Stomach (tissue), 9 donors: Measurements from ENCODE around the gene AXIN2. TPM values are rescaled to one million over a fixed set of nuclear protein-coding genes. Genes with fewer than 3 reads are reported as not detected.

Source experiments
- DNase-seq, 2 donors: peaks; one replicate each; pipeline versions ENCODE4 v3.0.0 to v3.0.0-alpha.2; 2013 to 2019
- H3K27ac ChIP-seq, 5 donors: fragments of 200-600 bp in 4 of 5; sonication (generic) in 4 of 5; one replicate each; pipeline ENCODE4 v1.5.1; 2013 to 2019; ENCODE audit warnings: mild to moderate bottlenecking in 1 of 5, moderate library complexity in 1 of 5
- H3K27me3 ChIP-seq, 3 donors: fragments of 200-600 bp; sonication (generic); one replicate each; pipeline ENCODE4 v1.5.1; 2017 to 2019; ENCODE audit warnings: mixed run types in 1 of 3
- H3K36me3 ChIP-seq, 4 donors: fragments of 200-600 bp; sonication (generic); 1 replicate in 3 of 4; 2 replicates in 1 of 4; pipeline ENCODE4 v1.5.1; 2016 to 2019
- H3K4me1 ChIP-seq, 4 donors: fragments of 200-600 bp; sonication (generic); one replicate each; pipeline ENCODE4 v1.5.1; 2016 to 2019
- H3K4me3 ChIP-seq, 4 donors: fragments of 200-600 bp; sonication (generic) in 3 of 4; one replicate each; pipeline ENCODE4 v1.5.1; 2016 to 2019; ENCODE audit warnings: mild to moderate bottlenecking in 1 of 4
- H3K9me3 ChIP-seq, 4 donors: fragments of 200-600 bp; sonication (generic); one replicate each; pipeline ENCODE4 v1.5.1; 2016 to 2019
- CTCF ChIP-seq, 7 experiments: fragments of 450-650 bp in 4 of 7; fragments of 200-600 bp in 3 of 7; sonication (generic) in 3 of 7; IDR thresholded peaks; one replicate each; pipeline ENCODE4 v1.5.1; 2016 to 2019; ENCODE audit warnings: antibody characterized with exemption in 7 of 7, control low read depth in 2 of 7, mild to moderate bottlenecking in 1 of 7
- EP300 ChIP-seq: sonication (generic); formaldehyde crosslinking; IDR thresholded peaks from one replicate; pipeline ENCODE4 v1.6.1; 2017; ENCODE audit warnings: antibody characterized with exemption
- POLR2A ChIP-seq, 4 donors: fragments of 450-650 bp; IDR thresholded peaks; one replicate each; pipeline ENCODE4 v1.6.1; 2016; ENCODE audit warnings: antibody characterized with exemption in 4 of 4, control low read depth in 2 of 4, mild to moderate bottlenecking in 1 of 4, moderate library complexity in 1 of 4
- POLR2AphosphoS5 ChIP-seq, 3 donors: sonication (generic); formaldehyde crosslinking; IDR thresholded peaks; one replicate each; pipeline ENCODE4 v1.6.1; 2016; ENCODE audit warnings: antibody characterized with exemption in 3 of 3
- WGBS, 5 donors: extraction: QIAGEN DNeasy Blood & Tissue Kit in 3 of 5; methylation state at CpG; one replicate each; pipeline versions ENCODE4 v1.1.5 to v1.1.7; 2013 to 2018; 5-methylcytosine and 5-hydroxymethylcytosine counted together
- intact Hi-C: fragments of 100-400 bp; cut with DNase I; formaldehyde crosslinking; loops from one replicate; pipeline ENCODE4 v1.15.1; 2023; ENCODE audit warnings: low total_unique reads
- polyA plus RNA-seq, 3 donors: library from polyadenylated mRNA; stranded (reverse); fragments of 200-250 nt; gene quantifications; one replicate each; pipeline ENCODE4 v1.2.3, GENCODE V29; 2013
- total RNA-seq, 5 donors: library from RNA; depleted of rRNA; stranded (reverse); fragments of >200 nt; gene quantifications; one replicate each; pipeline versions ENCODE4 v1.1.0 to v1.2.3, GENCODE V29; 2014 to 2016
- donor health status: healthy with polysubstance abuse.
- donor health status: Bipolar disorder and iron deficiency.
- donor health status: healthy.

Gene AXIN2
- total and polyA plus RNA-seq, 8 donors: 2.7 to 46.9 (median 12.0) TPM

- WGBS, 5 donors: 94 to 98% (median 96%) methylated on average over 26 to 35 of the region's 35 CpGs
- intact Hi-C loops: no loop called here
- DNase-seq: no peak
- Histone ChIP-seq H3K9me3 (no peaks in the 10 kb centered on the region), H3K36me3 (peaks cover 40 to 87% (median 86%) of the 10 kb centered on the region in 4 donors), H3K4me3 (no peak overlapping the region), H3K4me1 (peaks cover 6 to 40% (median 21%) of the 10 kb centered on the region in 4 donors), H3K27me3 (no peaks in the 10 kb centered on the region), H3K27ac (no peak overlapping the region)
- TF ChIP-seq POLR2A (IDR thresholded peaks at IDR 0.05) (no peak), POLR2AphosphoS5 (IDR thresholded peaks at IDR 0.05) (no peak), CTCF (IDR thresholded peaks at IDR 0.05) (no peak), EP300 (no peak)
Observed at GRCh38 chr17:65537343-65537844, 24.1 kb downstream of the AXIN2 start.

GRCh38 chr17:65536573-65537342, 24.7 kb downstream of the AXIN2 start:
- H3K4me3 ChIP-seq: no peak overlapping the region
- WGBS, 5 donors: 79 to 89% (median 86%) methylated on average over 32 to 35 of the region's 35 CpGs
- no peak for TF ChIP-seq POLR2A (IDR thresholded peaks at IDR 0.05)
- TF ChIP-seq CTCF (IDR thresholded peaks at IDR 0.05): no peak
- no peak for TF ChIP-seq EP300
- no peak for TF ChIP-seq POLR2AphosphoS5 (IDR thresholded peaks at IDR 0.05)
- H3K27ac ChIP-seq: no peak overlapping the region
- no peaks in the 10 kb centered on the region for H3K27me3 ChIP-seq
- H3K4me1 ChIP-seq: peaks cover 12 to 47% (median 22%) of the 10 kb centered on the region in 4 donors
- intact Hi-C loops: no loop called here
- peaks cover 40 to 89% (median 87%) of the 10 kb centered on the region in 4 donors for H3K36me3 ChIP-seq
- no peaks in the 10 kb centered on the region for H3K9me3 ChIP-seq
- DNase-seq: no peak

GRCh38 chr17:65535777-65536572, 25.5 kb downstream of the AXIN2 start:
- TF ChIP-seq EP300: no peak
- no peak for TF ChIP-seq POLR2AphosphoS5 (IDR thresholded peaks at IDR 0.05)
- TF ChIP-seq POLR2A (IDR thresholded peaks at IDR 0.05): no peak
- TF ChIP-seq CTCF (IDR thresholded peaks at IDR 0.05): no peak
- Histone ChIP-seq H3K4me1 (peaks cover 18 to 54% (median 29%) of the 10 kb centered on the region in 4 donors), H3K27me3 (no peaks in the 10 kb centered on the region), H3K36me3 (peaks cover 40 to 84% (median 83%) of the 10 kb centered on the region in 4 donors), H3K4me3 (no peak overlapping the region), H3K27ac (no peak overlapping the region), H3K9me3 (no peaks in the 10 kb centered on the region)
- intact Hi-C loops: no loop called here
- 82 to 96% (median 93%) methylated on average over 12 to 17 of the region's 17 CpGs for WGBS, 5 donors
- no peak for DNase-seq

- TF ChIP-seq POLR2A (IDR thresholded peaks at IDR 0.05): no peak
- no peak for TF ChIP-seq EP300
- TF ChIP-seq POLR2AphosphoS5 (IDR thresholded peaks at IDR 0.05): no peak
- TF ChIP-seq CTCF (IDR thresholded peaks at IDR 0.05): no peak
- no peaks in the 10 kb centered on the region for H3K27me3 ChIP-seq
- intact Hi-C loops: no loop called here
- no peak overlapping the region for H3K27ac ChIP-seq
- DNase-seq: no peak
- 74 to 81% (median 76%) methylated on average over 9 of the region's 9 CpGs for WGBS, 5 donors
- peaks cover 23 to 58% (median 33%) of the 10 kb centered on the region in 4 donors for H3K4me1 ChIP-seq
- H3K9me3 ChIP-seq: no peaks in the 10 kb centered on the region
- H3K36me3 ChIP-seq: peaks cover 35 to 80% (median 79%) of the 10 kb centered on the region in 4 donors
- H3K4me3 ChIP-seq: no peak overlapping the region
Observed at GRCh38 chr17:65533852-65534457, 27.5 kb downstream of the AXIN2 start.
